ENCODE results near the gene EBF4. TPM values are rescaled to one million over a fixed set of nuclear protein-coding genes. Genes with fewer than 3 reads are reported as not detected.

Gene EBF4
- polyA plus RNA-seq, 3 donors, result 0.12 TPM; not detected in 2

- Mint-ChIP-seq H3K4me1 (peaks cover 4% of the 10 kb centered on the region), H3K4me3 (peak overlapping the region in 1 of 2 donors; percentile 9)
Observed at GRCh38 chr20:2742431-2742830, 49.9 kb downstream of the EBF4 start.

GRCh38 chr20:2742934-2743559, 50.5 kb downstream of the EBF4 start:
- 7% methylated on average over 11 of the region's 12 CpGs for WGBS (ENCODE audit: insufficient coverage)
- peaks cover 0 to 2% (median 0%) of the 10 kb centered on the region in 7 donors for H3K9me3 Mint-ChIP-seq
- H3K27ac ChIP-seq (ENCODE audit: low read depth in 1 of 2, low read length in 2 of 2), result no peak overlapping the region
- TF ChIP-seq, protein P1, sequence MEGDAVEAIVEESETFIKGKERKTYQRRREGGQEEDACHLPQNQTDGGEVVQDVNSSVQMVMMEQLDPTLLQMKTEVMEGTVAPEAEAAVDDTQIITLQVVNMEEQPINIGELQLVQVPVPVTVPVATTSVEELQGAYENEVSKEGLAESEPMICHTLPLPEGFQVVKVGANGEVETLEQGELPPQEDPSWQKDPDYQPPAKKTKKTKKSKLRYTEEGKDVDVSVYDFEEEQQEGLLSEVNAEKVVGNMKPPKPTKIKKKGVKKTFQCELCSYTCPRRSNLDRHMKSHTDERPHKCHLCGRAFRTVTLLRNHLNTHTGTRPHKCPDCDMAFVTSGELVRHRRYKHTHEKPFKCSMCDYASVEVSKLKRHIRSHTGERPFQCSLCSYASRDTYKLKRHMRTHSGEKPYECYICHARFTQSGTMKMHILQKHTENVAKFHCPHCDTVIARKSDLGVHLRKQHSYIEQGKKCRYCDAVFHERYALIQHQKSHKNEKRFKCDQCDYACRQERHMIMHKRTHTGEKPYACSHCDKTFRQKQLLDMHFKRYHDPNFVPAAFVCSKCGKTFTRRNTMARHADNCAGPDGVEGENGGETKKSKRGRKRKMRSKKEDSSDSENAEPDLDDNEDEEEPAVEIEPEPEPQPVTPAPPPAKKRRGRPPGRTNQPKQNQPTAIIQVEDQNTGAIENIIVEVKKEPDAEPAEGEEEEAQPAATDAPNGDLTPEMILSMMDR (IDR thresholded peaks at IDR 0.05), result peak; percentile 89
- DNase-seq, result peak; percentile 39 to 60 (median 51)
- H3K79me2 ChIP-seq (ENCODE audit: insufficient read depth, low read length), result no peaks in the 10 kb centered on the region
- H4K20me1 ChIP-seq (ENCODE audit: insufficient read depth, low read length), result no peaks in the 10 kb centered on the region
- no peaks in the 10 kb centered on the region for H3K36me3 Mint-ChIP-seq
- no peak overlapping the region for H3K9ac ChIP-seq (ENCODE audit: insufficient read depth, low read length, poor library complexity, severe bottlenecking)
- peak overlapping the region; percentile 24 to 42 for H3K4me3 Mint-ChIP-seq
- intact Hi-C loops (cut with micrococcal nuclease), result loop anchor here in 1 of 2 donors (5.0 to 10.0 kb wide), 2 partner anchors 56 to 262 kb away; no protein-coding TSS in a partner anchor
- no peaks in the 10 kb centered on the region for H3K9me3 ChIP-seq (replicated peaks in 1 of 2; ENCODE audit: control insufficient read depth in 1 of 2, insufficient read depth in 1 of 2, low read length in 2 of 2)
- peak overlapping the region; percentile 6 for H2AFZ ChIP-seq (ENCODE audit: insufficient read depth, low read depth, low read length, poor library complexity, severe bottlenecking)
- H3K36me3 ChIP-seq (replicated peaks in 1 of 2; ENCODE audit: control insufficient read depth in 1 of 2, insufficient read depth in 2 of 2, low read length in 2 of 2), result no peaks in the 10 kb centered on the region
- H3K27me3 Mint-ChIP-seq (ENCODE audit: low read depth in 3 of 3), result peaks cover 24 to 44% (median 29%) of the 10 kb centered on the region in 3 donors
- H3K27me3 ChIP-seq (ENCODE audit: control insufficient read depth in 2 of 2, insufficient read depth in 2 of 2, low read length in 2 of 2), result peaks cover 0 to 5% of the 10 kb centered on the region in 2 donors
- H3K4me1 Mint-ChIP-seq, result peaks cover 4% of the 10 kb centered on the region
- no peak overlapping the region for H3K4me2 ChIP-seq (replicated peaks; ENCODE audit: extremely low read depth, low read length, poor library complexity, severe bottlenecking)
- no peaks in the 10 kb centered on the region for H3K4me1 ChIP-seq (ENCODE audit: control insufficient read depth in 1 of 2, insufficient read depth in 2 of 2, low read length in 2 of 2)
- H3K4me3 ChIP-seq (replicated peaks in 1 of 3; ENCODE audit: low read depth in 2 of 3, low read length in 3 of 3), result no peak overlapping the region
- H3K27ac Mint-ChIP-seq, result no peak overlapping the region

More at GRCh38 chr20:2742431-2742830, 49.9 kb downstream of the EBF4 start:
- H2AFZ ChIP-seq (ENCODE audit: insufficient read depth, low read depth, low read length, poor library complexity, severe bottlenecking), result no peak overlapping the region
- no peak overlapping the region for H3K4me2 ChIP-seq (replicated peaks; ENCODE audit: extremely low read depth, low read length, poor library complexity, severe bottlenecking)
- no peak for DNase-seq
- peaks cover 0 to 5% of the 10 kb centered on the region in 2 donors for H3K27me3 ChIP-seq (ENCODE audit: control insufficient read depth in 2 of 2, insufficient read depth in 2 of 2, low read length in 2 of 2)
- H3K9ac ChIP-seq (ENCODE audit: insufficient read depth, low read length, poor library complexity, severe bottlenecking), result no peak overlapping the region
- WGBS (ENCODE audit: insufficient coverage), result no CpG with 5 or more reads among the region's 2 CpGs
- H3K4me3 ChIP-seq (replicated peaks in 1 of 3; ENCODE audit: low read depth in 2 of 3, low read length in 3 of 3), result no peak overlapping the region
- H4K20me1 ChIP-seq (ENCODE audit: insufficient read depth, low read length), result no peaks in the 10 kb centered on the region
- intact Hi-C loops (cut with micrococcal nuclease), result loop anchor here in 1 of 2 donors (5.0 to 10.0 kb wide), 2 partner anchors 55 to 262 kb away; no protein-coding TSS in a partner anchor
- H3K79me2 ChIP-seq (ENCODE audit: insufficient read depth, low read length), result no peaks in the 10 kb centered on the region
- Mint-ChIP-seq H3K27me3 (ENCODE audit: low read depth in 3 of 3) (peaks cover 21 to 40% (median 29%) of the 10 kb centered on the region in 3 donors), H3K36me3 (no peaks in the 10 kb centered on the region), H3K27ac (no peak overlapping the region), H3K9me3 (peaks cover 0 to 2% (median 0%) of the 10 kb centered on the region in 7 donors)
- H3K4me1 ChIP-seq (ENCODE audit: control insufficient read depth in 1 of 2, insufficient read depth in 2 of 2, low read length in 2 of 2), result no peaks in the 10 kb centered on the region
- no peak overlapping the region for H3K27ac ChIP-seq (ENCODE audit: low read depth in 1 of 2, low read length in 2 of 2)
- TF ChIP-seq, protein P1 (IDR thresholded peaks at IDR 0.05), result no peak
- H3K36me3 ChIP-seq (replicated peaks in 1 of 2; ENCODE audit: control insufficient read depth in 1 of 2, insufficient read depth in 2 of 2, low read length in 2 of 2), result no peaks in the 10 kb centered on the region
- H3K9me3 ChIP-seq (replicated peaks in 1 of 2; ENCODE audit: control insufficient read depth in 1 of 2, insufficient read depth in 1 of 2, low read length in 2 of 2), result no peaks in the 10 kb centered on the region
